Adrenal gland (tissue), 5 donors: ENCODE results near the gene TEAD1.
"Not testable (repeated sequence)": the region's sequence is repeated elsewhere in the genome, so short reads cannot be mapped to it uniquely, and the experiment has no call there.

Source experiments
- POLR2A ChIP-seq, 2 donors: fragments of 450-650 bp; IDR thresholded peaks; one replicate each; pipeline ENCODE4 v1.6.1; 2017; ENCODE audit warnings: antibody characterized with exemption in 2 of 2, mild to moderate bottlenecking in 2 of 2, moderate library complexity in 1 of 2
- TF ChIP-seq, protein P1 (sequence below), 6 experiments: fragments of 450-650 bp in 4 of 6; fragments of 200-600 bp in 2 of 6; sonication (generic) in 1 of 6; IDR thresholded peaks; 1 replicate in 5 of 6; 2 replicates in 1 of 6; pipeline versions ENCODE4 v1.5.1 to v1.8.0; 2016 to 2021; ENCODE audit warnings: antibody characterized with exemption in 6 of 6, mild to moderate bottlenecking in 2 of 6, moderate library complexity in 1 of 6
- donor health status: DM: no; HTN: no; CAD: no.

DNA sequence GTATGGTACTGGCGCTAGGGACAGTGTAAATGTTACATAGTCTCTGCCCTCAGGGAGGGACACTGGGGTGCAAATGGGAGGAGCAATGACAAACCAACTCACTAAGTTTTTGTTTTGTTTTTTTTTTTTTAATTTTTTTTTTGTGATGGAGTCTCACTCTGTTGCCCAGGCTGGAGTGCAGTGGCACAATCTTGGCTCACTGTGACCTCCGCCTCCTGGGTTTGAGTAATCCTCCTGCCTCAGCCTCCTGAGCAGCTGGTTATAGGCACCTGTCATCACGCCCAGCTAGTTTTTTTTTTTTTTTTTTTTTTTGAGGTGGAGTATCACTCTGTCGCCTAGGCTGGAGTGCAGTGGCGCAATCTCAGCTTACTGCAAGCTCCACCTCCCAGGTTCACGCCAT is 83.9 kb downstream of the TEAD1 start:
- TF ChIP-seq, protein P1, sequence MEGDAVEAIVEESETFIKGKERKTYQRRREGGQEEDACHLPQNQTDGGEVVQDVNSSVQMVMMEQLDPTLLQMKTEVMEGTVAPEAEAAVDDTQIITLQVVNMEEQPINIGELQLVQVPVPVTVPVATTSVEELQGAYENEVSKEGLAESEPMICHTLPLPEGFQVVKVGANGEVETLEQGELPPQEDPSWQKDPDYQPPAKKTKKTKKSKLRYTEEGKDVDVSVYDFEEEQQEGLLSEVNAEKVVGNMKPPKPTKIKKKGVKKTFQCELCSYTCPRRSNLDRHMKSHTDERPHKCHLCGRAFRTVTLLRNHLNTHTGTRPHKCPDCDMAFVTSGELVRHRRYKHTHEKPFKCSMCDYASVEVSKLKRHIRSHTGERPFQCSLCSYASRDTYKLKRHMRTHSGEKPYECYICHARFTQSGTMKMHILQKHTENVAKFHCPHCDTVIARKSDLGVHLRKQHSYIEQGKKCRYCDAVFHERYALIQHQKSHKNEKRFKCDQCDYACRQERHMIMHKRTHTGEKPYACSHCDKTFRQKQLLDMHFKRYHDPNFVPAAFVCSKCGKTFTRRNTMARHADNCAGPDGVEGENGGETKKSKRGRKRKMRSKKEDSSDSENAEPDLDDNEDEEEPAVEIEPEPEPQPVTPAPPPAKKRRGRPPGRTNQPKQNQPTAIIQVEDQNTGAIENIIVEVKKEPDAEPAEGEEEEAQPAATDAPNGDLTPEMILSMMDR (IDR thresholded peaks at IDR 0.05) = not testable (repeated sequence)
- TF ChIP-seq POLR2A (IDR thresholded peaks at IDR 0.05) = not testable (repeated sequence)
